ENCODE results near the gene FARP2.
"Not testable (repeated sequence)": the region's sequence is repeated elsewhere in the genome, so short reads cannot be mapped to it uniquely, and the experiment has no call there.

FARP2 gene

GRCh38 chr2:241373446-241373845 is 17.4 kb downstream of the FARP2 start:
- DNase-seq = no peak

GRCh38 chr2:241373906-241374305 is 17.8 kb downstream of the FARP2 start:
- DNase-seq = not testable (repeated sequence)

GRCh38 chr2:241375300-241375699 is 19.2 kb downstream of the FARP2 start:
- DNase-seq = no peak

- no peak for DNase-seq
Measured at GRCh38 chr2:241376808-241377207, 20.7 kb downstream of the FARP2 start.

GRCh38 chr2:241378816-241379215 is 22.7 kb downstream of the FARP2 start:
- DNase-seq = no peak

- no peak for DNase-seq
Measured at GRCh38 chr2:241379481-241380480, 23.7 kb downstream of the FARP2 start.

- DNase-seq = no peak
Measured at GRCh38 chr2:241381872-241382271, 25.8 kb downstream of the FARP2 start.

GRCh38 chr2:241385450-241385849 is 29.4 kb downstream of the FARP2 start:
- not testable (repeated sequence) for DNase-seq

GRCh38 chr2:241386519-241386918 is 30.4 kb downstream of the FARP2 start:
- no peak for DNase-seq

GRCh38 chr2:241389697-241390096 is 33.6 kb downstream of the FARP2 start:
- no peak for DNase-seq

GRCh38 chr2:241390301-241391206 is 34.5 kb downstream of the FARP2 start:
- no peak for DNase-seq

- no peak for DNase-seq
Measured at GRCh38 chr2:241391892-241392665, 36.0 kb downstream of the FARP2 start.

- DNase-seq = not testable (repeated sequence)
Measured at GRCh38 chr2:241392753-241393152, 36.7 kb downstream of the FARP2 start.

- no peak for DNase-seq
Measured at GRCh38 chr2:241393524-241394196, 37.6 kb downstream of the FARP2 start.

GRCh38 chr2:241396809-241397208 is 40.7 kb downstream of the FARP2 start:
- not testable (repeated sequence) for DNase-seq

- no peak for DNase-seq
Measured at GRCh38 chr2:241399941-241400922, 44.1 kb downstream of the FARP2 start.

GRCh38 chr2:241408849-241409248 is 52.8 kb downstream of the FARP2 start:
- no peak for DNase-seq

GRCh38 chr2:241410739-241411176 is 54.7 kb downstream of the FARP2 start:
- no peak for DNase-seq

- no peak for DNase-seq
Measured at GRCh38 chr2:241412144-241412543, 56.1 kb downstream of the FARP2 start.

- DNase-seq = not testable (repeated sequence)
Measured at GRCh38 chr2:241413501-241413900, 57.4 kb downstream of the FARP2 start.
